Activated T-cell treated with anti-CD3 and anti-CD28 coated beads, Interleukin-2, amount 50 U/mL, for 4 hours (primary cell): Measurements from ENCODE around the gene ITPA. TPM values are rescaled to one million over a fixed set of nuclear protein-coding genes. Genes with fewer than 3 reads are reported as not detected.
A peak's percentile ranks its signal among the peaks of the same experiment; 100 is the strongest.
"Not testable (repeated sequence)": the region's sequence is repeated elsewhere in the genome, so short reads cannot be mapped to it uniquely, and the experiment has no call there.

Source experiments
- ATAC-seq, 2 donors: fragments of 200-7000 bp; cut with Tn5 transposase; one replicate each; pipeline ENCODE4 v1.10.0; 2021
- DNase-seq: peaks from one replicate; pipeline ENCODE4 v3.0.0-alpha.2; 2020
- H3K27me3 Mint-ChIP-seq: one replicate; pipeline ENCODE4 v1.8.0; 2021; ENCODE audit warnings: low read depth, mixed read lengths
- H3K36me3 Mint-ChIP-seq: one replicate; pipeline ENCODE4 v1.8.0; 2022; ENCODE audit warnings: mixed read lengths; ENCODE audit not compliant: insufficient read depth
- H3K4me1 Mint-ChIP-seq: one replicate; pipeline ENCODE4 v1.8.0; 2021; ENCODE audit warnings: low read depth, mixed read lengths
- H3K4me3 Mint-ChIP-seq: one replicate; pipeline ENCODE4 v1.8.0; 2021; ENCODE audit warnings: mild to moderate bottlenecking, moderate library complexity, mixed read lengths
- H3K9me3 Mint-ChIP-seq: one replicate; pipeline ENCODE4 v1.8.0; 2021; ENCODE audit warnings: mixed read lengths
- total RNA-seq, 3 donors: library from RNA; stranded (reverse); gene quantifications; one replicate each; pipeline ENCODE4 v1.2.1, GENCODE V29; 2021

The ITPA gene
- total RNA-seq, 3 donors from 2014 or later: 106 to 138 (median 130) TPM

DNA sequence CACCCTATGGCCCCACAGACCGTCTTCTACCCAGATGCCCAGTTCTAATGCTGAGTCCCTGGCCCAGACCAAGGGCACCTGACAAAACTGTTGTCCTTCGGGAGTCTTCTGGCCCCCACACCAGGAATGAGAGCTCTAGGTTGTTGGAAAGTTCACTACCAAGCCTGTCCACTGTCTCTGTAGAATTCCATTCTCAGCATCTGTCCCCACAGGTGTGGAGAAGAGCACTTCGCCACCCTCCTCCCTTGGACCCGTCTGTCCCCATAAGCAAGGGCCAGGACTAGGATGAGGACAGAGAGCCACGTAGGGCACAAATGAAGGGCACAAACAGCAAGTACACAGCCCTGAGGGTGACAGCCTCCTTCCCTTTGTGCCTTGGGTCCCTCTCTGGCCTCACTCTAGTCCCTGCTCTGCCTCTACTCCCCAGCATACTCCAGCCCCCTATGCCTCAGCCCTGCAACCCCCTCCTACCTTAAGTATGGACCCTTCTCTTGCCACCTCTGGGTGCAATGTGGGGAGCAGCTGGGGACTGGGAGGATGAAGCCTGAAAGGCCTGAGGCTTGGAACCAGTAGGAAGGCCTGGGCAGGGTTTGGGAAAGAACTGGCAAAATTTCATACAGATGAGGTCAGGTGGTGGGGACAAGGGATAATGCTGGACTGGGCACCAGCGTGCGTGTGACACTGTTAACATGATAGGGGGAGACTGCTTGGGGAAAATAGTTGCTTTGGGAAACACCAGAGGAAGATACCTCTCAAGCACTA is 40.3 kb upstream of the ITPA start:
- Mint-ChIP-seq H3K9me3 (no peaks in the 10 kb centered on the region), H3K36me3 (peaks cover 1% of the 10 kb centered on the region), H3K4me1 (peaks cover 9% of the 10 kb centered on the region), H3K27me3 (peaks cover 26% of the 10 kb centered on the region), H3K4me3 (no peak overlapping the region)
- ATAC-seq (no peak), DNase-seq (no peak)

DNA sequence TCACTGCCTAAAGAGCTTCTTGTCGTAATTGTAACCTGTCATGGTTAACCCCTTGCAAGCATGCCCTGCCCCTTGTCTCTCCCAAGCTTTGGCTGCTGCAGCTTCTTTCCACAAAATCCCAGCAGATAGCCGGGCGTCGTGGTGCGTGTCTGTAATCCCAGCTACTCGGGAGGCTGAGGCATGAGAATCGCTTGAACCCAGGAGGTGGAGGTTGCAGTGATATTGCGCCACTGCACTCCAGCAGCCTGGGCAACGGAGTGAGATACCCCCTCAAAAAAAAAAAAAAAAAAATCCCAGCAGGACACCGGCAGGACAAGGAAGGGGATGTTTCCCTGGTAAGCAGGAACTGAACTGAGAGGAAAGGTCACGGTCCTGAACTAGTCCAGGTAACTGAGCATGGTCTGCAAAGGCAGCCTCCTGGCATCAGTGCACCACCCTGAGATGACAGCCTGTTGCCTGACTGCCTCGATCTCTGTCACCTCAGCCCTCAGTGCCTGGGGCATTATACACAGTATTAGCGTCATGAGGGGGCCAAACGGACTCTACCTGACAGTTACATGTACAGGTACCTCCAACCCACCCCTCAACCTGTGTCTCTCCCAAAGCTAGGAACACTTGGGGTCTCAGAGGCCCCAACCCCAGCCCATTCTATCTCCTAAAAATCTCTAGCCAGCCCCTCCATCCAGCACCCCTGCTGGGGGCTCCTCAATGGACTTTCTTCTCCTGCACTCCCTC is 37.7 kb upstream of the ITPA start:
- peaks cover 14% of the 10 kb centered on the region for H3K4me1 Mint-ChIP-seq
- H3K4me3 Mint-ChIP-seq: peak overlapping the region; percentile 82
- H3K27me3 Mint-ChIP-seq: peaks cover 38% of the 10 kb centered on the region
- H3K36me3 Mint-ChIP-seq: peaks cover 1% of the 10 kb centered on the region
- DNase-seq (no peak), ATAC-seq (no peak)
- no peaks in the 10 kb centered on the region for H3K9me3 Mint-ChIP-seq

DNA sequence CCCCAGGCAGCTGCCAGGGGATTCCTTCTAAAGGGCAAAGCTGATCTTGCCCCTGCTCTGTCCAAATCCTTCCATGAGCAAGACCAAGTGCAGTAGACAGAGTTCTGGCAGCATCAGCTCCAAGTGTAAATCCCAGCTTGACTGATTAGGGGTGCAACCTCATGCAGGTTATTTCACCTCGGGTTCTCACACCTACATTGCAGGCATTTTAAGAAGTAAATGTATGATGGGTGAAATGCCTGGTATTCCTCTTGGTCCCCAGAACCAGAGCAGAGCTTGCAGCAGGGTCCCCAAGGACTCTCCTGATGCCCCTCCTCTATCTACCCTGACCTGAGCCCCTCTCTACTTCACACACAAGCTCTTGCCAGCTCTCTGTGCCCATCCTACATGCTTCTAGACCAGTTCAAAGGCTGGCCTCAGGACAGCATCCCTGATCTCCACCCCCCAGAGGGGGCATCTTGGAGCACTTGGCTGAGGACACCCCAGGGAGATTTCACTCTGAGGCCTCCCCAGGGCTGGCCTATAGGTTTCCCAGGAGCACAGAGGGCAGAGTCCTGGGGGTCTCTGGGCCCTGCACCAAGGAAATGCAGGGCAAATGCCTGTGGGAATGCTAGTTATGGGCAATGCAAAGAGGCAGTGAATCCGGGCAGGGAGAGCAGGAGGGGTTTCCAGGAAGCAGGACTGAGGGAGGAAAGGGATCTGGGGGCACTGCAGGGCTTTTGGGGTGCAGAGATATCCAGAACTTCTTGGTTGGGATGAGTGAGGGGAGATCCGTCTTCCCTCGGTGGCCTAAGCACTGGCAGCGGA is 37.0 kb upstream of the ITPA start:
- ATAC-seq (no peak), DNase-seq (no peak)
- H3K9me3 Mint-ChIP-seq: no peaks in the 10 kb centered on the region
- H3K4me1 Mint-ChIP-seq: peaks cover 14% of the 10 kb centered on the region
- peaks cover 1% of the 10 kb centered on the region for H3K36me3 Mint-ChIP-seq
- H3K27me3 Mint-ChIP-seq: peaks cover 36% of the 10 kb centered on the region
- H3K4me3 Mint-ChIP-seq: peak overlapping the region; percentile 82

DNA sequence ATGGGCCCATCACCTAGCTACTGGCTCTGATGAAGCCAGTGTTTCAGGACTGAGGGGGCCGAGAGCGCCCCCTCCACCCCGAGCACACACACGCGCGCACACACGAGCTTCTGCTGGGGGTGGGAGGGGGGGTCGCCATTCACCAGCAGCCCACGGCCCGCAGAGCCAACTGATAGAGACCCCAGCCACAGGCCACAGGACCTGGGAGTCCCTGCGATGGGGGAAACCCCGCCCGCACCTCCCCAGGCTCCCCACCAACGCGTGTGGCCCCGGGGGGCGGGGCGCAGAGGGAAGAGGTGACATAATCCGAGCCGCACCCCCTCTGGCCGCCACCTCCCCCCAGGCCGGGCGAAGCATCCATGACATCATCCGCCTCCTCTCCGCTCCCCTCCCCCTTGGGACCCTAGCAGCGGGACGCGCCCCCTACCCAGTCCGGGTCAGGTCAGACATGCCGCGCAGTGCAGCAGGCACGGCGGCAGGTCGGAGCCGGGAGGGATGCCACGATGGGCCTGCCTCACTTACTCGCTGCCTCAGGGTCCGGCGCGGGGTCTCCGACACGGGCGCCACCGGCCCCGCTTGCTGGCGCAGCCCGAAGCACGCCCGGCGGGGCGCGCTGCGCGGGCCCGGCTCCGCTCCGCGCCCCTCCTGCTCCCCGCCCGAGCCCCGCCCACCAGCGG is 36.2 kb upstream of the ITPA start, which contains the start of gene LZTS3:
LZTS3 (minus strand) TSS at position 617 of the 677 bp plus-strand sequence. CDS start 6,386 bp downstream, outside the sequence.
- H3K9me3 Mint-ChIP-seq: no peaks in the 10 kb centered on the region
- peaks cover 1% of the 10 kb centered on the region for H3K36me3 Mint-ChIP-seq
- peaks cover 14% of the 10 kb centered on the region for H3K4me1 Mint-ChIP-seq
- ATAC-seq (peak; percentile 76 to 77), DNase-seq (peak; percentile 87)
- H3K27me3 Mint-ChIP-seq: peaks cover 32% of the 10 kb centered on the region
- H3K4me3 Mint-ChIP-seq: peak within 1 kb of the TSS; percentile 84

DNA sequence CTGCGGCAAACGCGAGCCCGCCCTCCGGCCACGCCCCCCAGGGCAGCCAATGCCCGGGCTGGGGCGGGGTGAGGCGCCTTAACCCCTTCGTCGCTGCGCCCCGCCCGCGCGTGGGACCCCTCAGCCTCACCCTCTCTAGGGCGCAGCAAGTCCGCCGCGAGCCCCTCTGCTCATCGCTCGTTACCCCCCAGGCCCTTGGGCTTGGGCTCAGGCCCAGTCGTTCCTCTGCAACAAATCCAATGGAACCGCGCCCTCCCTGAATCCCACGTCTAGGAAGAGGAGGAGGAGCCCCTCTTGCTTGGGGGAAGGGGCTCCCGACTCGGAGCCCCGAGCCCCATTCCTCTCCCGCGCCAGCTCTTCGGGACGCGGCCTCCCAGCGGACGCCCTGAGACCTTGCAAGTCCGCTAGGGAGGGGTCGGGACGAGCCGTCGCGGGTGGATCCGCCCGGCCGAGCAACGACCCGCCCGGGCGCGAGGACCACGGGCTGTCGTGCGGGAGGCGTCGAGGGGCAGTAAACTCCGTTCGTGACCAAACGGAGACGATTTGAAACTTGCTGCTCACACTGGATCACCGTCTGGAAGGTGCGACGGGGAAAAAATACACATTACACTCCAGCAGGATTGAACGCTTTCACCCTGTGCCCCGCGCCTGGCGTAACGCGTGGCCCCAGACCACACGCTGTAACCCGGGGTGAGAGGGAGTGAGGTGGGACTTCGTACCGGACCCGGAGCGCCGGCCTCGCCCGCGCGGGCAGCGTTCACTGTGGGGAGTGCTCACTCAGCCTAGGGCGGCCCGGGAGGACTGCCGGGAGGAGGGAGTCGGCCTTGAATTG is 35.5 kb upstream of the ITPA start:
- peak overlapping the region; percentile 84 for H3K4me3 Mint-ChIP-seq
- peaks cover 1% of the 10 kb centered on the region for H3K36me3 Mint-ChIP-seq
- ATAC-seq (peak; percentile 94 to 95), DNase-seq (peak; percentile 91)
- H3K27me3 Mint-ChIP-seq: peaks cover 26% of the 10 kb centered on the region
- no peaks in the 10 kb centered on the region for H3K9me3 Mint-ChIP-seq
- peaks cover 10% of the 10 kb centered on the region for H3K4me1 Mint-ChIP-seq

DNA sequence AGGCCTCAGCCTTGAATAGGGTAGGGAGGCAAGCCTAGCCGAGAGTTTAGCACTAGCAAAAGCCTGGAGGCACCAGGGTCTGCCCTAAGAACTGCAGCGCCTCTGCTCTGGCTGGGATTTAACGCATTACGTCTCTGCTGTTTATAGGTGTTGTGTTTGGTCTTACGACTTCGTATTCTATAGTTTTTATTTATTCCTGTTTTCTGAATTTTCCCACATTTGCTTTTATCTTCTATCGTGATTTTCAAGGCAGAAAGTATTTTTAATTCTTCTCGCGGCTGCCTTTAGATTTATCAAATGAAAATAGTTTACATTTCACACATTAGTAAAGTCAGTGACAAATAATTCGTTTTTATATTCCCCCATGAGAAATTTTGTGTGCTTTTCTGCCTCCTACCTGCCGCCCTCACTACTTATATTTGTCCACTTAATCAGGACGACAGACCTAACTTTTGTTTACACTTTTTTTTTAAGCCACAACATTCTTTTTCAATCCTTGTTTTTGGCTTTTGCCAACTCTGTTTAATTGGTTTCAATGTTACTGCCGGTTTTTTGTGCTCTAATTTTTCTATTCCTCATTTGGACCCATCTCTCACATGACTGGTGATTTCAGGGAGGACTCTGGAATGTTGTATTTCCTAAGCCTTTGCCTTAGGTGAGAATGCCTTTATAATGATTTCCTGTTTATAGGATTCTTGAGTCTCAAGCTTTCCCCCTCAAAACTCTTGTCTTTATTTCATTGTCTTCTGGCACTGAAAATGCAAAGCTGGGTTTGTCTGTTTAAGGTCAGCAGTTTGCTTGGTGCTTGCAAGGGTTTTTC is 34.6 kb upstream of the ITPA start:
- H3K27me3 Mint-ChIP-seq: peaks cover 20% of the 10 kb centered on the region
- DNase-seq (no peak), ATAC-seq (no peak)
- H3K4me3 Mint-ChIP-seq: peak overlapping the region; percentile 84
- H3K4me1 Mint-ChIP-seq: peaks cover 10% of the 10 kb centered on the region
- H3K36me3 Mint-ChIP-seq: no peaks in the 10 kb centered on the region
- H3K9me3 Mint-ChIP-seq: no peaks in the 10 kb centered on the region

DNA sequence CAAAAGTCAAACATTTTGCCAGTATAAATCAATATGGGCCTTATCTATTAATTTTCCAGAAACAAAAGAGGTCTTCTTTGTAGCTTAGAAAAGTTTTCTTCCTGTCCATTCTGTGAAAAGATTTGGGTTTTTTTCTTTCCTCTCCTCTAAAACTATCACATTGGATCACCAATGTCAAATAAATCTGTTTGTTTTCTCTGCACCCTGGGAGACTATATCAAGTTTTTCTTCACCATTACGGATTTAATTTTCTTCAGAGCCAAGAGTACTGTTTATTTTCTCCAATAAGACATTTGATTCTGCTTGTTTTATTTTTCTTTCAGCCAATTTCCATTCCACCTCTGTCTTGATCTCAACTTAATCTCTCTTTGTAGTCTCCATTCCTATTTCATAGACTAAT is 34.0 kb upstream of the ITPA start:
- no peak for DNase-seq
- Mint-ChIP-seq H3K27me3 (peaks cover 18% of the 10 kb centered on the region), H3K4me1 (peaks cover 10% of the 10 kb centered on the region), H3K9me3 (no peaks in the 10 kb centered on the region), H3K4me3 (no peak overlapping the region), H3K36me3 (no peaks in the 10 kb centered on the region)
- ATAC-seq: no peak

DNA sequence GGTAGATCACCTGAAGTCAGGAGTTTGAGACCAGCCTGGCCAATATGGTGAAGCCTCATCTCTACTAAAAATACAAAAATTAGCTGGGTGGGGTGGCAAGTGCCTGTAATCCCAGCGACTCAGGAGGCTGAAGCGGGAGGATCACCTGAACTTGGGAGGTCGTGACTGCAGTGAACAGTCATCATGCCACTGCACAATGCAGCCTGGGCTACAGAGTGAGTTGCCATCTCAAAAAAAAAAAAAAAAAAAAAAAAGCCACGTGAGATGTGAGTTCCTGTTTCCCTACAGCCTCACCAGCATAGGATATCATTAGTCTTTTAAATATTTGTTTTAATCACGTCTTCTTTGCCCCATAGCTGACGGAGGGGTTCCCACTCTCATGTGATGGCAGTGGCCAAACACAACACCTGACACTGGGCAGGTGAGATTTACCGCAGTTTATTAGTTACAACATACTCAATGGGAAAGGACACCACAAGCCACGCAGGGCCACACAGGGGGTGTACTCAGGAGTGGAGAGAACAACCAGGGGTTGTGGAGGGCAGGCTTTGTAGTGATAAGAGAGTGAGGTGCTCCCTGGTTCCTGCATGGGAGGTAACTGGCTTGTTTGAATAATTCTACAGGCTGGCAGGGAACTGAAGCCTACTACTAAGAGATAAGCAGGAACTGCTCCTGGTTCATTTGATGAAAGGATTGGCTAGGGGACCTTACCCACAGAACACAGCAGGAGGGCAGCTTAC is 31.4 kb upstream of the ITPA start:
- no peaks in the 10 kb centered on the region for H3K9me3 Mint-ChIP-seq
- no peak overlapping the region for H3K4me3 Mint-ChIP-seq
- no peak for DNase-seq
- peaks cover 5% of the 10 kb centered on the region for H3K4me1 Mint-ChIP-seq
- no peaks in the 10 kb centered on the region for H3K36me3 Mint-ChIP-seq
- H3K27me3 Mint-ChIP-seq: peaks cover 12% of the 10 kb centered on the region
- ATAC-seq: no peak

DNA sequence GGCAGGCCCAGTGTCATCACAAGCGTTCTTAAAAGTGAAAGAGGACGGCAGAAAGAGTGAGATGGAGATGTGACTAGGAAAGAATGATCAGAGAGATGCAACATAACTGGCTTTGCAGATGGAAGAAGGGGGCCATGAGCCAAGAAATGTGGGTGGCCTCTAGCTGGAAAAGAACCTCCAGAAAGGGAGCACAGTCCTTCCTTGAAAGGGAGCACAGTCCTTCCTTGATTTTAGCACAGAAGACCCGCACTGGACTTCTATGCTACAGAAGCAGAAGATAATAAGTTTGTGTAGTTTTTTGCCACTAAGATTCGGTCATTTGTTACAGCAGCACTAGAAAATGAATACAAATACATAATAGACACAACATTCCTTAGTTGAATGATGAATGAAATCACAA is 29.0 kb upstream of the ITPA start:
- DNase-seq (no peak), ATAC-seq (no peak)
- Mint-ChIP-seq H3K4me3 (no peak overlapping the region), H3K4me1 (no peaks in the 10 kb centered on the region), H3K9me3 (no peaks in the 10 kb centered on the region), H3K36me3 (no peaks in the 10 kb centered on the region), H3K27me3 (peaks cover 2% of the 10 kb centered on the region)

DNA sequence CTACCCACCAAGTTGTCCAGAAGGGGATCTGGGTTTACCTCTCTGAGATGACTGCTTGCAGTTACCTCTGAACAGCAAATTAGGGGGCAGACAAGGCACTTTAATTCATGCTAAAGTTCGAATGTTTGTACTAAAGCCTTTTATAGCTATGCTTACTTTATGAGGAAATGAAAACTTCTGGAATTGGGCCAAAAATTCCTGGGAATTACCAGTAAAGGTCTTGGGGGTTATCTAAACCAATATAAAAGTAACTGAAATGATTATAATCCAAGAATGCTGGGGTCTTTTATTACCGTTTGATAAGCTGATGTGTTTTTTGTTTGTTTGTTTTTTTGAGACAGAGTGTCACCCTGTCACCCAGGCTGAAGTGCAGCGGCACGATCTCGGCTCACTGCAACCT is 28.0 kb upstream of the ITPA start:
- Mint-ChIP-seq H3K9me3 (no peaks in the 10 kb centered on the region), H3K36me3 (no peaks in the 10 kb centered on the region), H3K4me1 (no peaks in the 10 kb centered on the region), H3K4me3 (no peak overlapping the region), H3K27me3 (no peaks in the 10 kb centered on the region)
- DNase-seq (no peak), ATAC-seq (no peak)

DNA sequence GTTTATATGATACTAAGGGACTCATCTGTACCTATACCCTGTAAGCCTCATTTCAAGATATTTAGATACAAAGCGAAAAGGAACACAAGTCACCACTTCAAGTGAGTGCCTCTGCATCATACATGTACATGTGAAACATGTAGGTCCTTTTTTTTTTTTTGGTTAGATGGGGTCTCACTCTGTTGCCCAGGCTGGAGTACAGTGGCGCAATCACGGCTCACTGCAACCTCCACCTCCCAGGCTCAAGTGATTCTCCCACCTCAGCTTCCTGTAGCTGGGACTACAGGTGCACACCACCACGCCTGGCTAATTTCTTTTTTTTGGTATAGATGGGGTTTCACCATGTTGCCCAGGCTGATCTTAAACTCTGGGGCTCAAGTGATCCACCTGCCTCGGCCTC is 26.9 kb upstream of the ITPA start:
- not testable (repeated sequence) for ATAC-seq, H3K4me3 Mint-ChIP-seq, H3K4me1 Mint-ChIP-seq, H3K27me3 Mint-ChIP-seq, H3K36me3 Mint-ChIP-seq, DNase-seq, H3K9me3 Mint-ChIP-seq

DNA sequence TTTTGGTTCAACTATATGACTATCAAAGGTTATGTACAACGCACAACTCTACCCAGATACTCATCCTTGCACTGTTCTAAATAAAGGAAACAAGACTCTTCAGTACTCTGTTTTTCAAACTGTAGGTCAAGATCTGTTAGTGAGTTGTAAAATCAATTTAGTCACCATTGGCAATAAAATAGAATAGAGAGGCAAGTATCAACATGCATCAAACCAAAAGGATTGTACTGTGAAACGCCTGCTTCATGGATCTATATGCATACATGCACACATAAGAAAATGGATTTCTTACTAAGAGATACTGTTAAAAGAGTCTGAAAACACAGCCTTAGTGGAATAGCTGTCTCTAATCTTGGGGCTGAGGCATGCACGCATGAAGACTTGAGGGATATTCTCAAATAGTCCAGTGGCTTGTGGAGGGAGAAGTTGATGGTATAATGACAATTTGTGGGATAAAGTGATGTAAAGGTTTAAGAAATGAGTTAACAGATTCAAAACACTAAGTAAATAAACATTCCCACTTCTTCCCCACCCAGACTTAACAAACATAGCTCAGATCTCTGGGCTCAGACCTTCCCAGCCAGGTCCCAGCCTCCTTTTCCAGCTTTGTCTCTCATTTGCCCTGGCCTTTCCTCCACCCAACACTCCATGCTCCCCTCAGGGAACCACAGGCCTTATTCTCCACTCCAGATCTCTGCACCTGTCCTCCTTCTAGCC is 25.2 kb upstream of the ITPA start:
- Mint-ChIP-seq H3K9me3 (no peaks in the 10 kb centered on the region), H3K4me3 (no peak overlapping the region), H3K4me1 (no peaks in the 10 kb centered on the region), H3K36me3 (no peaks in the 10 kb centered on the region), H3K27me3 (no peaks in the 10 kb centered on the region)
- no peak for DNase-seq
- no peak for ATAC-seq
